Activated T-cell treated with anti-CD3 and anti-CD28 coated beads, Interleukin-2, amount 50 U/mL, for 24 hours (primary cell): ENCODE data around the gene TBC1D22A.

Experiments used
- DNase-seq: peaks from one replicate; pipeline ENCODE4 v3.0.0-alpha.2; 2020
- H3K27ac Mint-ChIP-seq: 2 replicates; pipeline ENCODE4 v1.8.0; 2020; ENCODE audit warnings: mild to moderate bottlenecking, mixed read lengths
- H3K27me3 Mint-ChIP-seq: 2 replicates; pipeline ENCODE4 v1.8.0; 2020; ENCODE audit warnings: mixed read lengths
- H3K36me3 Mint-ChIP-seq: 2 replicates; pipeline ENCODE4 v1.8.0; 2020; ENCODE audit warnings: low read depth, mixed read lengths
- H3K4me1 Mint-ChIP-seq: 2 replicates; pipeline ENCODE4 v1.8.0; 2020; ENCODE audit warnings: low read depth, mixed read lengths
- H3K4me3 Mint-ChIP-seq: 2 replicates; pipeline ENCODE4 v1.8.0; 2020; ENCODE audit warnings: mild to moderate bottlenecking, moderate library complexity, mixed read lengths
- H3K9me3 Mint-ChIP-seq: 2 replicates; pipeline ENCODE4 v1.8.0; 2020; ENCODE audit warnings: mixed read lengths

TBC1D22A gene

GRCh38 chr22:47157486-47158270 is 395.2 kb downstream of the TBC1D22A start:
- peaks cover 19% of the 10 kb centered on the region for H3K36me3 Mint-ChIP-seq
- no peaks in the 10 kb centered on the region for H3K4me1 Mint-ChIP-seq
- H3K9me3 Mint-ChIP-seq: no peaks in the 10 kb centered on the region
- DNase-seq: no peak
- H3K27me3 Mint-ChIP-seq: no peaks in the 10 kb centered on the region
- no peak overlapping the region for H3K4me3 Mint-ChIP-seq
- no peak overlapping the region for H3K27ac Mint-ChIP-seq

- Mint-ChIP-seq H3K27ac (no peak overlapping the region), H3K4me1 (no peaks in the 10 kb centered on the region), H3K36me3 (peaks cover 24% of the 10 kb centered on the region), H3K9me3 (no peaks in the 10 kb centered on the region), H3K4me3 (no peak overlapping the region), H3K27me3 (no peaks in the 10 kb centered on the region)
- no peak for DNase-seq
Observed at GRCh38 chr22:47158457-47158856, 396.0 kb downstream of the TBC1D22A start.

GRCh38 chr22:47159592-47159991 is 397.1 kb downstream of the TBC1D22A start:
- Mint-ChIP-seq H3K27me3 (no peaks in the 10 kb centered on the region), H3K4me1 (no peaks in the 10 kb centered on the region), H3K36me3 (peaks cover 33% of the 10 kb centered on the region), H3K9me3 (no peaks in the 10 kb centered on the region), H3K27ac (no peak overlapping the region), H3K4me3 (no peak overlapping the region)
- DNase-seq: no peak

GRCh38 chr22:47160141-47160541 is 397.7 kb downstream of the TBC1D22A start:
- Mint-ChIP-seq H3K4me3 (no peak overlapping the region), H3K27me3 (no peaks in the 10 kb centered on the region), H3K4me1 (no peaks in the 10 kb centered on the region), H3K36me3 (peaks cover 31% of the 10 kb centered on the region), H3K27ac (no peak overlapping the region), H3K9me3 (no peaks in the 10 kb centered on the region)
- no peak for DNase-seq

GRCh38 chr22:47160781-47161520 is 398.5 kb downstream of the TBC1D22A start:
- H3K9me3 Mint-ChIP-seq: no peaks in the 10 kb centered on the region

GRCh38 chr22:47161631-47162030 is 399.2 kb downstream of the TBC1D22A start:
- no peak overlapping the region for H3K4me3 Mint-ChIP-seq
- no peaks in the 10 kb centered on the region for H3K4me1 Mint-ChIP-seq
- H3K9me3 Mint-ChIP-seq: no peaks in the 10 kb centered on the region
- peaks cover 34% of the 10 kb centered on the region for H3K36me3 Mint-ChIP-seq
- H3K27me3 Mint-ChIP-seq: no peaks in the 10 kb centered on the region
- H3K27ac Mint-ChIP-seq: no peak overlapping the region
- no peak for DNase-seq

More at GRCh38 chr22:47160781-47161520, 398.5 kb downstream of the TBC1D22A start:
- Mint-ChIP-seq H3K4me3 (no peak overlapping the region), H3K4me1 (no peaks in the 10 kb centered on the region), H3K27ac (no peak overlapping the region), H3K27me3 (no peaks in the 10 kb centered on the region), H3K36me3 (peaks cover 33% of the 10 kb centered on the region)
- DNase-seq: no peak

GRCh38 chr22:47162865-47163264 is 400.4 kb downstream of the TBC1D22A start:
- Mint-ChIP-seq H3K27me3 (no peaks in the 10 kb centered on the region), H3K4me1 (no peaks in the 10 kb centered on the region), H3K36me3 (peaks cover 43% of the 10 kb centered on the region), H3K27ac (no peak overlapping the region), H3K9me3 (no peaks in the 10 kb centered on the region), H3K4me3 (no peak overlapping the region)
- DNase-seq: no peak

- Mint-ChIP-seq H3K4me1 (no peaks in the 10 kb centered on the region), H3K27me3 (no peaks in the 10 kb centered on the region), H3K36me3 (peaks cover 45% of the 10 kb centered on the region), H3K27ac (no peak overlapping the region), H3K4me3 (no peak overlapping the region), H3K9me3 (no peaks in the 10 kb centered on the region)
- DNase-seq: no peak
Observed at GRCh38 chr22:47163481-47163855, 401.0 kb downstream of the TBC1D22A start.

GRCh38 chr22:47163856-47164513 is 401.5 kb downstream of the TBC1D22A start:
- H3K4me3 Mint-ChIP-seq: no peak overlapping the region
- H3K27me3 Mint-ChIP-seq: no peaks in the 10 kb centered on the region
- H3K4me1 Mint-ChIP-seq: no peaks in the 10 kb centered on the region
- DNase-seq: no peak
- H3K36me3 Mint-ChIP-seq: peaks cover 49% of the 10 kb centered on the region
- no peaks in the 10 kb centered on the region for H3K9me3 Mint-ChIP-seq
- H3K27ac Mint-ChIP-seq: no peak overlapping the region

GRCh38 chr22:47164514-47165337 is 402.3 kb downstream of the TBC1D22A start:
- peaks cover 56% of the 10 kb centered on the region for H3K36me3 Mint-ChIP-seq
- no peak for DNase-seq

GRCh38 chr22:47165338-47166032 is 403.0 kb downstream of the TBC1D22A start:
- Mint-ChIP-seq H3K36me3 (peaks cover 63% of the 10 kb centered on the region), H3K27ac (no peak overlapping the region), H3K4me3 (no peak overlapping the region), H3K27me3 (no peaks in the 10 kb centered on the region), H3K4me1 (no peaks in the 10 kb centered on the region), H3K9me3 (no peaks in the 10 kb centered on the region)
- peak; percentile 23 for DNase-seq

More at GRCh38 chr22:47164514-47165337, 402.3 kb downstream of the TBC1D22A start:
- Mint-ChIP-seq H3K4me3 (no peak overlapping the region), H3K27me3 (no peaks in the 10 kb centered on the region), H3K4me1 (no peaks in the 10 kb centered on the region), H3K9me3 (no peaks in the 10 kb centered on the region), H3K27ac (no peak overlapping the region)

GRCh38 chr22:47166033-47166404 is 403.6 kb downstream of the TBC1D22A start:
- Mint-ChIP-seq H3K27me3 (no peaks in the 10 kb centered on the region), H3K4me3 (no peak overlapping the region), H3K36me3 (peaks cover 66% of the 10 kb centered on the region), H3K9me3 (no peaks in the 10 kb centered on the region), H3K27ac (no peak overlapping the region), H3K4me1 (no peaks in the 10 kb centered on the region)
- peak; percentile 11 for DNase-seq

GRCh38 chr22:47166446-47167016 is 404.1 kb downstream of the TBC1D22A start:
- H3K27ac Mint-ChIP-seq: no peak overlapping the region
- H3K36me3 Mint-ChIP-seq: peaks cover 68% of the 10 kb centered on the region
- no peaks in the 10 kb centered on the region for H3K4me1 Mint-ChIP-seq
- peak; percentile 16 for DNase-seq
- H3K9me3 Mint-ChIP-seq: no peaks in the 10 kb centered on the region
- no peaks in the 10 kb centered on the region for H3K27me3 Mint-ChIP-seq
- H3K4me3 Mint-ChIP-seq: no peak overlapping the region
